HepG2 (cell line): ENCODE data around the gene HCFC2. TPM values are rescaled to one million over a fixed set of nuclear protein-coding genes. Genes with fewer than 3 reads are reported as not detected.
A peak's percentile ranks its signal among the peaks of the same experiment; 100 is the strongest.

Source experiments
- ATF7 ChIP-seq, 2 experiments: fragments of 450-650 bp in 1 of 2; sonication (generic) in 1 of 2; formaldehyde crosslinking in 1 of 2; IDR thresholded peaks; 2 replicates each; pipeline versions ENCODE4 v1.4.0 to v1.6.1; 2016 to 2020; ENCODE audit warnings: antibody characterized with exemption in 1 of 2, mild to moderate bottlenecking in 1 of 2, missing genetic modification reagents in 1 of 2
- ATM ChIP-seq: fragments of 450-650 bp; IDR thresholded peaks from 2 replicates; pipeline ENCODE4 v1.7.1; 2017; ENCODE audit warnings: mild to moderate bottlenecking, borderline replicate concordance
- ETV5 ChIP-seq: IDR thresholded peaks from 2 replicates; pipeline ENCODE4 v1.6.1; 2018; ENCODE audit warnings: missing biosample characterization, missing genetic modification reagents, inconsistent platforms, borderline replicate concordance
- IRF2 ChIP-seq: IDR thresholded peaks from 2 replicates; pipeline ENCODE4 v1.6.1; 2018; ENCODE audit warnings: missing genetic modification reagents, missing compliant biosample characterization
- MXD4 ChIP-seq: IDR thresholded peaks from 2 replicates; pipeline ENCODE4 v1.6.1; 2016; ENCODE audit warnings: mild to moderate bottlenecking, missing biosample characterization, missing genetic modification reagents
- PAF1 ChIP-seq: IDR thresholded peaks from 2 replicates; pipeline ENCODE4 v1.6.1; 2016; ENCODE audit warnings: missing genetic modification reagents, missing compliant biosample characterization
- RARA ChIP-seq: IDR thresholded peaks from 2 replicates; pipeline ENCODE4 v1.6.1; 2016; ENCODE audit warnings: missing genetic modification reagents, missing compliant biosample characterization
- RXRA ChIP-seq: sonication (generic); formaldehyde crosslinking; IDR thresholded peaks from 2 replicates; pipeline ENCODE4 v1.5.1; 2020; ENCODE audit warnings: missing genetic modification reagents
- SMAD9 ChIP-seq: sonication (generic); formaldehyde crosslinking; IDR thresholded peaks from 2 replicates; pipeline ENCODE4 v1.5.1; 2020; ENCODE audit warnings: mild to moderate bottlenecking, missing genetic modification reagents
- SRSF1 ChIP-seq: fragments of 200-400 bp; formaldehyde crosslinking; optimal IDR thresholded peaks from 2 replicates; pipeline ENCODE3; 2017; ENCODE audit warnings: mild to moderate bottlenecking, low read depth, low read length, moderate library complexity
- STAT5B ChIP-seq: sonication (generic); formaldehyde crosslinking; IDR thresholded peaks from 2 replicates; pipeline ENCODE4 v1.4.0; 2020; ENCODE audit warnings: missing genetic modification reagents
- ZNF264 ChIP-seq: sonication (generic); formaldehyde crosslinking; IDR thresholded peaks from 2 replicates; pipeline ENCODE4 v1.4.0; 2020; ENCODE audit warnings: missing genetic modification reagents
- ZNF317 ChIP-seq: sonication (generic); formaldehyde crosslinking; IDR thresholded peaks from 2 replicates; pipeline ENCODE4 v1.5.0; 2020; ENCODE audit warnings: mild to moderate bottlenecking, missing genetic modification reagents
- ZNF33B ChIP-seq: sonication (generic); formaldehyde crosslinking; IDR thresholded peaks from 2 replicates; pipeline ENCODE4 v1.5.1; 2020; ENCODE audit warnings: mild to moderate bottlenecking, missing genetic modification reagents
- ZNF564 ChIP-seq: sonication (generic); formaldehyde crosslinking; IDR thresholded peaks from 2 replicates; pipeline ENCODE4 v1.8.1; 2023; ENCODE audit warnings: mild to moderate bottlenecking, missing genetic modification reagents
- ZNF607 ChIP-seq: sonication (generic); formaldehyde crosslinking; IDR thresholded peaks from 2 replicates; pipeline ENCODE4 v1.5.1; 2020; ENCODE audit warnings: missing genetic modification reagents, mild to moderate bottlenecking, borderline replicate concordance
- ZNF747 ChIP-seq: sonication (generic); formaldehyde crosslinking; IDR thresholded peaks from 2 replicates; pipeline ENCODE4 v1.8.1; 2023; ENCODE audit warnings: missing genetic modification reagents, mild to moderate bottlenecking, borderline replicate concordance
- polyA plus RNA-seq, 8 experiments: library from polyadenylated mRNA; depleted of rRNA in 3 of 8; stranded (reverse) in 7 of 8; unstranded in 1 of 8; fragments of >200 nt; fragmentation: Illumina TruSeq in 4 of 8; extraction: Trizol in 4 of 8; gene quantifications; 2 replicates each; pipeline versions ENCODE4 v1.2.1 to v1.2.3, GENCODE V29; 2011 to 2016; ENCODE audit warnings: low read depth in 4 of 8, missing spikeins in 1 of 8, mixed read lengths in 1 of 8; ENCODE audit not compliant: insufficient read depth in 1 of 8
- total RNA-seq, 5 experiments: library from RNA; depleted of rRNA; stranded (reverse); fragments of >200 nt; fragmentation: Illumina TruSeq; extraction: Trizol; gene quantifications; 2 replicates each; pipeline ENCODE4 v1.2.3, GENCODE V29; 2016; ENCODE audit warnings: low read depth in 1 of 5
- TF ChIP-seq, protein P1 (sequence below): sonication (generic); formaldehyde crosslinking; IDR thresholded peaks from 2 replicates; pipeline ENCODE4 v1.5.0; 2020; ENCODE audit warnings: mild to moderate bottlenecking, missing genetic modification reagents
- TF ChIP-seq, protein P2 (sequence below): IDR thresholded peaks from 2 replicates; pipeline ENCODE4 v1.6.1; 2016; ENCODE audit warnings: low read depth, borderline replicate concordance
- TF ChIP-seq, protein P3 (sequence below), 2 experiments: fragments of 450-650 bp in 1 of 2; sonication (generic) in 1 of 2; formaldehyde crosslinking; IDR thresholded peaks; 2 replicates each; pipeline versions ENCODE4 v1.5.0 to v1.8.0; 2020 to 2022; ENCODE audit warnings: mild to moderate bottlenecking in 1 of 2, missing genetic modification reagents in 1 of 2
- TF ChIP-seq, protein P4 (sequence below): sonication (generic); formaldehyde crosslinking; IDR thresholded peaks from 2 replicates; pipeline ENCODE4 v1.8.1; 2023; ENCODE audit warnings: mild to moderate bottlenecking, missing genetic modification reagents
- TF ChIP-seq, protein P5 (sequence below): sonication (generic); formaldehyde crosslinking; IDR thresholded peaks from 2 replicates; pipeline ENCODE4 v1.5.0; 2020; ENCODE audit warnings: mild to moderate bottlenecking, missing genetic modification reagents
- TF ChIP-seq, protein P6 (sequence below): sonication (generic); formaldehyde crosslinking; IDR thresholded peaks from 2 replicates; pipeline ENCODE4 v1.9.0; 2022; ENCODE audit warnings: missing genetic modification reagents, mild to moderate bottlenecking, borderline replicate concordance
- TF ChIP-seq, protein P7 (sequence below): IDR thresholded peaks from 2 replicates; pipeline ENCODE4 v1.6.1; 2016; ENCODE audit warnings: missing genetic modification reagents, missing compliant biosample characterization

The HCFC2 gene
- total and polyA plus RNA-seq, 2 of the 13 experiments (the other 11 are each of a cell fraction or from before 2014, with no cell fraction given) = 3.7 to 4.9 TPM

DNA sequence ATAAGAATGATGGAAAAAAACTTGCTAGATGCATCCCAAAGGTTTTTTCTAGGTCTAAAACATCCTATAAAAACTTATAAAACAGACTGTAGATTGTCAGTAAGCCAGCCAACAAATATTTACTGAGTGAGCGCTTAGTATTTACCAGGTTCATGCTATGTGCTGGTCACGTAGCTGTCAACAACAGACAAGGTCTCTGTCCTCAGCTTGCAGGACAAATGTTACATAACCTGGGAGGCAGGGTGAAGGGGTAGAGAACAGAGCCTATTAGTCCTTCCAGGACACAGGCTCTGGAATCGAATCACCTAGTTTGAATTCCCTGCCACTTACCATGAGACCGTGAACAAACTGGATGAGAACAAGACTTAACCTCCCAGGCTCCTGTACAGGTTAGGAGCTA, 67.3 kb downstream of the HCFC2 start (continued):
- TF ChIP-seq ATF7 (IDR thresholded peaks at IDR 0.05) = no peak
- TF ChIP-seq ATF7 (CRISPR knock-in tag; IDR thresholded peaks at IDR 0.05) = no peak
- TF ChIP-seq ZNF607 (CRISPR knock-in tag) = no peak
- no peak for TF ChIP-seq SRSF1
- TF ChIP-seq MXD4 (CRISPR knock-in tag) = no peak
- TF ChIP-seq RXRA = peak; percentile 57; the same call in 1 of the 2 replicates
- TF ChIP-seq ATM = no peak
- TF ChIP-seq PAF1 (CRISPR knock-in tag) = no peak
- peak; percentile 79; the same call in 1 of the 2 replicates for TF ChIP-seq IRF2 (CRISPR knock-in tag)
- TF ChIP-seq ZNF564 (CRISPR knock-in tag) = no peak
- TF ChIP-seq, protein P1, sequence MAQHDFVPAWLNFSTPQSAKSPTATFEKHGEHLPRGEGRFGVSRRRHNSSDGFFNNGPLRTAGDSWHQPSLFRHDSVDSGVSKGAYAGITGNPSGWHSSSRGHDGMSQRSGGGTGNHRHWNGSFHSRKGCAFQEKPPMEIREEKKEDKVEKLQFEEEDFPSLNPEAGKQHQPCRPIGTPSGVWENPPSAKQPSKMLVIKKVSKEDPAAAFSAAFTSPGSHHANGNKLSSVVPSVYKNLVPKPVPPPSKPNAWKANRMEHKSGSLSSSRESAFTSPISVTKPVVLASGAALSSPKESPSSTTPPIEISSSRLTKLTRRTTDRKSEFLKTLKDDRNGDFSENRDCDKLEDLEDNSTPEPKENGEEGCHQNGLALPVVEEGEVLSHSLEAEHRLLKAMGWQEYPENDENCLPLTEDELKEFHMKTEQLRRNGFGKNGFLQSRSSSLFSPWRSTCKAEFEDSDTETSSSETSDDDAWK = no peak
- TF ChIP-seq, protein P2, sequence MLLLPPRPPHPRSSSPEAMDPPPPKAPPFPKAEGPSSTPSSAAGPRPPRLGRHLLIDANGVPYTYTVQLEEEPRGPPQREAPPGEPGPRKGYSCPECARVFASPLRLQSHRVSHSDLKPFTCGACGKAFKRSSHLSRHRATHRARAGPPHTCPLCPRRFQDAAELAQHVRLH (CRISPR knock-in tag) = 0 out of 2 replicates have a peak, but pooled peaks have one; percentile 50
- no peak for TF ChIP-seq ZNF747 (CRISPR knock-in tag)
- TF ChIP-seq ZNF264 (CRISPR knock-in tag) = no peak
- peak; percentile 41; the same call in 1 of the 2 replicates for TF ChIP-seq ETV5 (CRISPR knock-in tag)
- TF ChIP-seq, protein P3, sequence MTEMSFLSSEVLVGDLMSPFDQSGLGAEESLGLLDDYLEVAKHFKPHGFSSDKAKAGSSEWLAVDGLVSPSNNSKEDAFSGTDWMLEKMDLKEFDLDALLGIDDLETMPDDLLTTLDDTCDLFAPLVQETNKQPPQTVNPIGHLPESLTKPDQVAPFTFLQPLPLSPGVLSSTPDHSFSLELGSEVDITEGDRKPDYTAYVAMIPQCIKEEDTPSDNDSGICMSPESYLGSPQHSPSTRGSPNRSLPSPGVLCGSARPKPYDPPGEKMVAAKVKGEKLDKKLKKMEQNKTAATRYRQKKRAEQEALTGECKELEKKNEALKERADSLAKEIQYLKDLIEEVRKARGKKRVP (CRISPR knock-in tag; IDR thresholded peaks at IDR 0.05) = 0 out of 4 replicates have a peak, but pooled peaks of 1 of the 2 experiments have one; percentile 28
- no peak for TF ChIP-seq STAT5B
- TF ChIP-seq, protein P4, sequence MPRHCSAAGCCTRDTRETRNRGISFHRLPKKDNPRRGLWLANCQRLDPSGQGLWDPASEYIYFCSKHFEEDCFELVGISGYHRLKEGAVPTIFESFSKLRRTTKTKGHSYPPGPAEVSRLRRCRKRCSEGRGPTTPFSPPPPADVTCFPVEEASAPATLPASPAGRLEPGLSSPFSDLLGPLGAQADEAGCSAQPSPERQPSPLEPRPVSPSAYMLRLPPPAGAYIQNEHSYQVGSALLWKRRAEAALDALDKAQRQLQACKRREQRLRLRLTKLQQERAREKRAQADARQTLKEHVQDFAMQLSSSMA (CRISPR knock-in tag) = no peak
- TF ChIP-seq ZNF317 (CRISPR knock-in tag) = 0 out of 2 replicates have a peak, but pooled peaks have one; percentile 27
- peak; percentile 92 for TF ChIP-seq RARA
- TF ChIP-seq, protein P5, sequence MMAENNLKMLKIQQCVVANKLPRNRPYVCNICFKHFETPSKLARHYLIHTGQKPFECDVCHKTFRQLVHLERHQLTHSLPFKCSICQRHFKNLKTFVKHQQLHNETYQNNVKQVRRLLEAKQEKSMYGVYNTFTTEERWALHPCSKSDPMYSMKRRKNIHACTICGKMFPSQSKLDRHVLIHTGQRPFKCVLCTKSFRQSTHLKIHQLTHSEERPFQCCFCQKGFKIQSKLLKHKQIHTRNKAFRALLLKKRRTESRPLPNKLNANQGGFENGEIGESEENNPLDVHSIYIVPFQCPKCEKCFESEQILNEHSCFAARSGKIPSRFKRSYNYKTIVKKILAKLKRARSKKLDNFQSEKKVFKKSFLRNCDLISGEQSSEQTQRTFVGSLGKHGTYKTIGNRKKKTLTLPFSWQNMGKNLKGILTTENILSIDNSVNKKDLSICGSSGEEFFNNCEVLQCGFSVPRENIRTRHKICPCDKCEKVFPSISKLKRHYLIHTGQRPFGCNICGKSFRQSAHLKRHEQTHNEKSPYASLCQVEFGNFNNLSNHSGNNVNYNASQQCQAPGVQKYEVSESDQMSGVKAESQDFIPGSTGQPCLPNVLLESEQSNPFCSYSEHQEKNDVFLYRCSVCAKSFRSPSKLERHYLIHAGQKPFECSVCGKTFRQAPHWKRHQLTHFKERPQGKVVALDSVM (CRISPR knock-in tag) = no peak
- no peak for TF ChIP-seq SMAD9 (CRISPR knock-in tag)
- TF ChIP-seq ZNF33B (CRISPR knock-in tag) = no peak
- TF ChIP-seq, protein P6, sequence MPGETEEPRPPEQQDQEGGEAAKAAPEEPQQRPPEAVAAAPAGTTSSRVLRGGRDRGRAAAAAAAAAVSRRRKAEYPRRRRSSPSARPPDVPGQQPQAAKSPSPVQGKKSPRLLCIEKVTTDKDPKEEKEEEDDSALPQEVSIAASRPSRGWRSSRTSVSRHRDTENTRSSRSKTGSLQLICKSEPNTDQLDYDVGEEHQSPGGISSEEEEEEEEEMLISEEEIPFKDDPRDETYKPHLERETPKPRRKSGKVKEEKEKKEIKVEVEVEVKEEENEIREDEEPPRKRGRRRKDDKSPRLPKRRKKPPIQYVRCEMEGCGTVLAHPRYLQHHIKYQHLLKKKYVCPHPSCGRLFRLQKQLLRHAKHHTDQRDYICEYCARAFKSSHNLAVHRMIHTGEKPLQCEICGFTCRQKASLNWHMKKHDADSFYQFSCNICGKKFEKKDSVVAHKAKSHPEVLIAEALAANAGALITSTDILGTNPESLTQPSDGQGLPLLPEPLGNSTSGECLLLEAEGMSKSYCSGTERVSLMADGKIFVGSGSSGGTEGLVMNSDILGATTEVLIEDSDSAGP (CRISPR knock-in tag) = no peak
- TF ChIP-seq, protein P7, sequence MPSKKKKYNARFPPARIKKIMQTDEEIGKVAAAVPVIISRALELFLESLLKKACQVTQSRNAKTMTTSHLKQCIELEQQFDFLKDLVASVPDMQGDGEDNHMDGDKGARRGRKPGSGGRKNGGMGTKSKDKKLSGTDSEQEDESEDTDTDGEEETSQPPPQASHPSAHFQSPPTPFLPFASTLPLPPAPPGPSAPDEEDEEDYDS (CRISPR knock-in tag) = no peak
